Activated CD8-positive, alpha-beta memory T cell treated with anti-CD3 and anti-CD28 coated beads, Interleukin-2, amount 50 U/mL, for 24 hours (primary cell): ENCODE data around the gene TMEM106C.

Source experiments
- DNase-seq: peaks from one replicate; pipeline ENCODE4 v3.0.0-alpha.2; 2020; ENCODE audit errors: extremely low read depth

TMEM106C gene

DNA sequence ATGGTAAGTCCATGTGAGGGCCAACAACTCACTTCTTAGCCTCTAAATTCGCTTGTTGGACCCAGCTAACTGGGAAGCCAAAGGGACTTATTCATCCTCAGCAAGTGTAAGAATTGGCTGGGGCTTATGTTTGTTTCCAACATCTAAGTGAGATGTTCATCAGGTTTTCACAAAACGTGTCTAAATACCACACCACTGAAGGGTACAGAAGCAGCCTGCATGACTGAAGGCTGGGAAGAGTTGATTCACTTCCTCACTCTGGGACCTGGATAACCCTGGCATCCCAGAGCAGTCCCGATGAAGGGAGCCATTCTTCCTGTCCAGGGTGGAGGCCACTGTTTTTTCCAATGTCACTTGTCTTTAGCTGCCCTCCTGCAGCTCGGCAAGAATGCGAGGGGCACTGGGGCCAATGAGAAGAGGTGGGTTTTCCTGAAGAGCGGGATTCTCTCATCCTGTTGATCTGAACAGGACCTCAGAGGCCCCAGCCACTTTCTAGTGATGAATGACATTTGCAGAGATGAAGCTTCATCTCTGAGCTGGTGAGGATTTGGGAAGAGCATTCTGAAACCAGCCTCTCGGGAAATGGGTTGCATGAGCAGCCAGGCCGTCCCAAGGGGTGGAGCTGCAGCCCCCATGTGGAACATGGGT, 53.1 kb downstream of the TMEM106C start:
- no peak for DNase-seq

DNA sequence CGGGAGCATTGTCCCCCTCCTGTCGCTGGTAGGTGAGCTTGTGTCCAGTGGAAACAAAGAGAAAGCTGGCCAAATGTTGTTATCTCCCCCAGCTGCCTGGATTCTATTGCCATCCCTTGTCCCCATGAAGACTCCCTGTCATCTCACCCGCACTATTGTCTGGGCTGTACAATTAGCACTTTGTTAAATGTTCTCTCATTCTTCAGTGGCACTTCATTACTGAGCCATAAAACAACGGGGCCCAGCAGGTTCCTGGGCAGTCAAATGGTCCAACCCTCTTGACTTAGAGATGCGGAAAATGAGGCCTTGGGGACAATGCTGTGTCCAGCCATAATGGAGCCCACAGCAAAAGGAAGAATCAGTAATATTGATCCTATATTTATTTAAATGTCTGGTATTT, 54.1 kb downstream of the TMEM106C start:
- no peak for DNase-seq

DNA sequence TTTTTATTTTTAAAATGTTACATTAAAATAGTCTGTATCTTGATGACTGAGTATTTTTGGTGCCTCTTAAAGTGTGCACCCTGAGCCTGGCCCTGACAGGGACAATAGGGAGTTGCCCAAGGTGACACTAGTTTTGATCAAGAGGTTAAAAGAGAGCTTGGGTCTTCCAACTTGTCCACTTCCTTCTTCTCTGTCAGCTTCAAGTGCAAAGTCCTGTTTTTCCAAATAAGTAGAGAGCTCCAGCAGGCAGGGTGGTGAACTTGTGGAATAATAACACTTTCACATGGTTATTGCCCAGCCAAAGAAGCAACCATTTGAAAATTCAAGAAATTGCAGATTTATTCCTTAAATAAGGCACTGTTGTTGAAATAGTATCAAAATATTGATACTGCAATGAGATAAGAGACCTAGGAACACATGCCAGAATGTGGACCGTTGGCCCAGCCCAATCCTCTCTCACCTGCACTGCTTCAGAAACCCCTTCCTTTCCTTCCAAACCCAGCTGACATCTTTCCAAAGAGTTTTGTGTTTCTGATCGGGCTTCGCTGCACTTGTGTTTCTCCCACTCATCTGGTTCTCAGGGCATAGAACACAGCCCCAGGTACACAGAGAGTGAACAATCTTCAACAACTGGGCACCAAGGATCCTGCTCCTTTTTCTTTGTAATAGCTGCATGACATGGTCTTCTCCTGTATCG, 54.7 kb downstream of the TMEM106C start:
- no peak for DNase-seq
